H1 (cell line): Measurements from ENCODE around the gene SUCLG2. TPM values are rescaled to one million over a fixed set of nuclear protein-coding genes. Genes with fewer than 3 reads are reported as not detected.

Experiments
- CTCF ChIA-PET: fragments of 300-600 bp; sonication (Branson Sonifier 250); formaldehyde crosslinking; loops from one replicate; lab custom pipeline; 2021; ENCODE audit not compliant: partially characterized antibody; lab: Charles Lee
- POLR2A ChIA-PET: fragments of 300-600 bp; sonication (Branson Sonifier 250); formaldehyde crosslinking; loops from one replicate; lab custom pipeline; 2021; ENCODE audit warnings: inconsistent platforms; ENCODE audit not compliant: partially characterized antibody; lab: Charles Lee
- DNase-seq, 2 experiments: peaks; one replicate each; pipeline versions ENCODE4 v3.0.0 to v3.0.0-alpha.2; 2010 to 2022; ENCODE audit warnings: low spot score in 2 of 2, low read depth in 1 of 2, mixed read lengths in 1 of 2
- FAIRE-seq: peaks from 2 replicates; lab custom pipeline; 2011; peaks lifted over from hg19 to GRCh38; lab: Jason Lieb, UNC
- H2AFZ ChIP-seq: 2 replicates; pipeline ENCODE4 v1.8.1; 2012; ENCODE audit warnings: low read length, inconsistent platforms
- H2AK5ac ChIP-seq: 2 replicates; pipeline ENCODE4 v1.6.1; 2013; ENCODE audit warnings: low read depth, low read length
- H2BK120ac ChIP-seq: replicated peaks from 2 replicates; pipeline ENCODE3; 2013; ENCODE audit warnings: low read depth, low read length, inconsistent platforms
- H2BK12ac ChIP-seq: 2 replicates; pipeline ENCODE4 v1.6.1; 2013; ENCODE audit warnings: low read depth, low read length
- H2BK15ac ChIP-seq: 2 replicates; pipeline ENCODE4 v1.6.1; 2013; ENCODE audit warnings: low read length
- H2BK20ac ChIP-seq: 2 replicates; pipeline ENCODE4 v1.6.1; 2013; ENCODE audit warnings: low read length
- H2BK5ac ChIP-seq: 2 replicates; pipeline ENCODE4 v1.6.1; 2013; ENCODE audit warnings: low read depth, low read length
- H3K14ac ChIP-seq: 2 replicates; pipeline ENCODE4 v1.6.1; 2013; ENCODE audit warnings: inconsistent platforms; ENCODE audit not compliant: insufficient read length
- H3K18ac ChIP-seq: 2 replicates; pipeline ENCODE4 v1.6.1; 2013; ENCODE audit warnings: low read length; ENCODE audit errors: extremely low read depth
- H3K23ac ChIP-seq: 2 replicates; pipeline ENCODE4 v1.6.1; 2013; ENCODE audit warnings: inconsistent platforms; ENCODE audit not compliant: insufficient read length
- H3K23me2 ChIP-seq: 2 replicates; pipeline ENCODE4 v1.6.1; 2013; ENCODE audit warnings: low read depth, low read length
- H3K27ac ChIP-seq: 2 replicates; pipeline ENCODE4 v1.6.1; 2011; ENCODE audit warnings: low read depth, low read length, inconsistent platforms
- H3K27me3 ChIP-seq, 4 experiments: replicated peaks in 1 of 4; 1 replicate in 1 of 4; 2 replicates in 3 of 4; pipeline versions ENCODE4 v1.6.1 to v1.8.1; 2011 to 2013; ENCODE audit warnings: low read length in 3 of 4, mild to moderate bottlenecking in 3 of 4, inconsistent platforms in 2 of 4, mixed read lengths in 2 of 4, moderate library complexity in 1 of 4; ENCODE audit not compliant: control insufficient read depth in 3 of 4, insufficient read depth in 3 of 4; ENCODE audit errors: extremely low read depth in 1 of 4
- H3K36me3 ChIP-seq, 4 experiments: 2 replicates each; pipeline versions ENCODE4 v1.6.1 to v1.8.1; 2011 to 2013; ENCODE audit warnings: mild to moderate bottlenecking in 4 of 4, low read length in 3 of 4, moderate library complexity in 2 of 4, control low read depth in 1 of 4, inconsistent platforms in 1 of 4; ENCODE audit not compliant: insufficient read depth in 4 of 4, control insufficient read depth in 2 of 4
- H3K4ac ChIP-seq: replicated peaks from 2 replicates; pipeline ENCODE3; 2013; ENCODE audit warnings: low read length, low read depth, mixed read lengths, inconsistent platforms; ENCODE audit not compliant: insufficient read length
- H3K4me1 ChIP-seq, 4 experiments: replicated peaks in 1 of 4; 1 replicate in 1 of 4; 2 replicates in 3 of 4; pipeline versions ENCODE4 v1.6.1 to v1.8.1; 2011 to 2013; ENCODE audit warnings: low read length in 3 of 4, inconsistent platforms in 2 of 4, mixed read lengths in 1 of 4; ENCODE audit not compliant: insufficient read depth in 4 of 4, control insufficient read depth in 3 of 4
- H3K4me2 ChIP-seq, 2 experiments: 2 replicates each; pipeline versions ENCODE4 v1.6.1 to v1.8.1; 2011 to 2013; ENCODE audit warnings: low read depth in 2 of 2, low read length in 2 of 2, control low read depth in 1 of 2, inconsistent platforms in 1 of 2, mild to moderate bottlenecking in 1 of 2; ENCODE audit not compliant: insufficient read depth in 1 of 2
- H3K4me3 ChIP-seq, 4 experiments: fragments of 200-600, 300-600 bp in 1 of 4; sonication (generic), shearing (Covaris generic), sonication (Bioruptor Twin) in 1 of 4; 2 replicates each; pipeline versions ENCODE4 v1.5.1 to v1.8.1; 2011 to 2016; ENCODE audit warnings: low read length in 4 of 4, low read depth in 3 of 4, control low read depth in 2 of 4, inconsistent platforms in 2 of 4, mild to moderate bottlenecking in 2 of 4, mixed read lengths in 1 of 4, moderate library complexity in 1 of 4; ENCODE audit not compliant: insufficient read depth in 2 of 4; ENCODE audit errors: extremely low read depth in 1 of 4
- H3K56ac ChIP-seq: replicated peaks from 2 replicates; pipeline ENCODE3; 2013; ENCODE audit warnings: low read depth, mild to moderate bottlenecking, mixed read lengths, low read length, inconsistent platforms; ENCODE audit not compliant: insufficient read length
- H3K79me1 ChIP-seq: 2 replicates; pipeline ENCODE4 v1.6.1; 2013; ENCODE audit warnings: low read depth, low read length, control low read depth
- H3K79me2 ChIP-seq, 2 experiments: 2 replicates each; pipeline versions ENCODE4 v1.6.1 to v1.8.1; 2012 to 2013; ENCODE audit warnings: low read length in 2 of 2, mild to moderate bottlenecking in 2 of 2, inconsistent platforms in 1 of 2; ENCODE audit not compliant: insufficient read depth in 2 of 2, control insufficient read depth in 1 of 2
- H3K9ac ChIP-seq, 4 experiments: replicated peaks in 1 of 4; 1 replicate in 1 of 4; 2 replicates in 3 of 4; pipeline versions ENCODE4 v1.6.1 to v1.8.1; 2011 to 2013; ENCODE audit warnings: low read depth in 3 of 4, low read length in 3 of 4, control low read depth in 2 of 4, mild to moderate bottlenecking in 2 of 4, moderate library complexity in 2 of 4, inconsistent platforms in 1 of 4; ENCODE audit errors: extremely low read depth in 1 of 4
- H3K9me3 ChIP-seq, 2 experiments: 2 replicates each; pipeline versions ENCODE4 v1.6.1 to v1.8.1; 2012 to 2013; ENCODE audit warnings: mild to moderate bottlenecking in 2 of 2, moderate library complexity in 2 of 2, control low read depth in 1 of 2, inconsistent platforms in 1 of 2, low read depth in 1 of 2, low read length in 1 of 2, mixed read lengths in 1 of 2; ENCODE audit not compliant: insufficient read depth in 2 of 2
- H4K20me1 ChIP-seq, 2 experiments: replicated peaks in 1 of 2; 2 replicates each; pipeline versions ENCODE3 to v1.8.1; 2011 to 2013; ENCODE audit warnings: inconsistent platforms in 2 of 2, low read length in 2 of 2, mild to moderate bottlenecking in 1 of 2; ENCODE audit not compliant: insufficient read depth in 2 of 2, control insufficient read depth in 1 of 2
- H4K5ac ChIP-seq: 2 replicates; pipeline ENCODE4 v1.6.1; 2013; ENCODE audit warnings: low read length, low read depth, mixed read lengths, inconsistent platforms; ENCODE audit not compliant: insufficient read length
- H4K8ac ChIP-seq: 2 replicates; pipeline ENCODE4 v1.8.0; 2013; ENCODE audit warnings: mild to moderate bottlenecking, moderate library complexity, low read length, inconsistent platforms; ENCODE audit not compliant: insufficient read depth; ENCODE audit errors: extremely low read depth
- H4K91ac ChIP-seq: replicated peaks from 2 replicates; pipeline ENCODE3; 2013; ENCODE audit warnings: low read length, mixed read lengths, inconsistent platforms; ENCODE audit not compliant: insufficient read length
- ATF3 ChIP-seq: IDR thresholded peaks from 2 replicates; pipeline ENCODE4 v1.6.1; 2011; ENCODE audit warnings: low read depth, mild to moderate bottlenecking, low read length; ENCODE audit not compliant: insufficient read depth
- CHD1 ChIP-seq: IDR thresholded peaks from 2 replicates; pipeline ENCODE4 v1.6.1; 2012; ENCODE audit warnings: low read depth, low read length, improper control_type of control experiment
- CHD2 ChIP-seq: IDR thresholded peaks from 2 replicates; pipeline ENCODE4 v1.6.1; 2012; ENCODE audit warnings: low read length, improper control_type of control experiment
- EP300 ChIP-seq, 2 experiments: IDR thresholded peaks; 1 replicate in 1 of 2; 2 replicates in 1 of 2; pipeline ENCODE4 v1.6.1; 2011 to 2012; ENCODE audit warnings: low read depth in 2 of 2, low read length in 2 of 2, mild to moderate bottlenecking in 2 of 2, borderline replicate concordance in 1 of 2, inconsistent platforms in 1 of 2, moderate library complexity in 1 of 2
- PHF8 ChIP-seq: fragments of 200-600 bp; sonication (generic); conservative IDR thresholded peaks from 2 replicates; pipeline ENCODE4 v1.7.1; 2012; ENCODE audit warnings: low read depth, mild to moderate bottlenecking, inconsistent platforms, low read length, moderate library complexity
- POLR2AphosphoS5 ChIP-seq: IDR thresholded peaks from 2 replicates; pipeline ENCODE4 v1.6.1; 2011; ENCODE audit warnings: low read depth, low read length
- SAP30 ChIP-seq: fragments of 300-600 bp; sonication (generic); IDR thresholded peaks from 2 replicates; pipeline ENCODE4 v1.7.1; 2012; ENCODE audit warnings: low read length, moderate library complexity, mild to moderate bottlenecking, inconsistent platforms; ENCODE audit not compliant: insufficient read depth, insufficient replicate concordance
- SP4 ChIP-seq: IDR thresholded peaks from 2 replicates; pipeline ENCODE4 v1.6.1; 2012; ENCODE audit warnings: low read length, inconsistent platforms
- WGBS, 2 experiments: shearing (Covaris generic) in 1 of 2; methylation state at CpG; one replicate each; pipeline versions ENCODE4 v1.1.6 to v1.1.7; 2013 to 2015; ENCODE audit warnings: low lambda C conversion rate in 2 of 2, mixed read lengths in 2 of 2, inconsistent platforms in 1 of 2, low coverage in 1 of 2, missing lambda C conversion rate in 1 of 2; ENCODE audit not compliant: insufficient replicate concordance in 2 of 2, insufficient coverage in 1 of 2, insufficient read length in 1 of 2; ENCODE audit errors: extremely low coverage in 1 of 2, missing lambda C conversion rate in 1 of 2; 5-methylcytosine and 5-hydroxymethylcytosine counted together
- polyA plus RNA-seq, 7 experiments: library from polyadenylated mRNA; depleted of rRNA in 3 of 7; stranded (reverse) in 5 of 7; unstranded in 2 of 7; fragments of >200 nt in 5 of 7; fragments of 200-250 nt in 2 of 7; gene quantifications; 1 replicate in 5 of 7; 2 replicates in 1 of 7; 4 replicates in 1 of 7; pipeline versions ENCODE4 v1.2.1 to v1.2.3, GENCODE V29; 2011 to 2013; ENCODE audit warnings: missing spikeins in 2 of 7, mixed read lengths in 2 of 7
- total RNA-seq: library from RNA; stranded (reverse); fragmentation: NEBNext Ultra II Directional; extraction: Animal tissue kit (Norgen Biotek cat#: 25700); gene quantifications from 2 replicates; pipeline ENCODE4 v1.2.1, GENCODE V29; 2021

Gene SUCLG2
- total and polyA plus RNA-seq, 2 of the 8 experiments (the other 6 are each of a cell fraction or from before 2014, with no cell fraction given) = 12.9 to 46.2 TPM

GRCh38 chr3:67335813-67336212, 318.6 kb downstream of the SUCLG2 start:
- H3K4me1 ChIP-seq = no peaks in the 10 kb centered on the region
- no peak overlapping the region for H3K14ac ChIP-seq
- H3K79me1 ChIP-seq = no peaks in the 10 kb centered on the region
- no peaks in the 10 kb centered on the region for H3K27me3 ChIP-seq
- no peak overlapping the region for H2AK5ac ChIP-seq
- DNase-seq = no peak
- no peak overlapping the region for H4K5ac ChIP-seq
- H3K79me2 ChIP-seq = no peaks in the 10 kb centered on the region
- H3K18ac ChIP-seq = no peak overlapping the region
- no peak overlapping the region for H2AFZ ChIP-seq
- H3K23ac ChIP-seq = no peak overlapping the region
- no peaks in the 10 kb centered on the region for H3K23me2 ChIP-seq
- ChIA-PET CTCF (interaction anchor here (0.9 kb wide), 1 partner anchor 48 kb away, joined by 5 read pairs; no protein-coding TSS in a partner anchor), POLR2A (no interaction called here)
- no peak overlapping the region for H2BK120ac ChIP-seq
- H4K20me1 ChIP-seq = no peaks in the 10 kb centered on the region
- no peak for FAIRE-seq
- H3K27ac ChIP-seq = no peak overlapping the region
- H3K36me3 ChIP-seq = no peaks in the 10 kb centered on the region
- H3K56ac ChIP-seq = no peak overlapping the region
- WGBS, 2 experiments = 47% methylated on average over 2 of the region's 2 CpGs; no CpG with 5 or more reads in 1 of the 2 experiments
- no peak overlapping the region for H3K4me2 ChIP-seq
- no peak overlapping the region for H4K91ac ChIP-seq
- H3K4me3 ChIP-seq = no peak overlapping the region
- H4K8ac ChIP-seq = no peak overlapping the region
- TF ChIP-seq ATF3 = no peak
- no peak for TF ChIP-seq EP300 (IDR thresholded peaks at IDR 0.05; ENCODE audit: borderline replicate concordance in 1 of 2, low read depth in 2 of 2, low read length in 2 of 2)
- no peak for TF ChIP-seq SAP30
- no peak for TF ChIP-seq POLR2AphosphoS5
- no peak for TF ChIP-seq CHD1
- no peak for TF ChIP-seq CHD2
- TF ChIP-seq SP4 = no peak
- no peak for TF ChIP-seq PHF8
- H2BK5ac ChIP-seq = no peak overlapping the region
- H3K9me3 ChIP-seq = no peaks in the 10 kb centered on the region
- H2BK20ac ChIP-seq = no peak overlapping the region
- H2BK12ac ChIP-seq = no peak overlapping the region
- H2BK15ac ChIP-seq = no peak overlapping the region
- H3K9ac ChIP-seq = no peak overlapping the region
- H3K4ac ChIP-seq = no peak overlapping the region
